Stimulated activated CD8-positive, alpha-beta memory T cell treated with anti-CD3 and anti-CD28 coated beads, Interleukin-2, amount 100 ng/mL, for 48 hours (primary cell): ENCODE measurements around the gene ING2.

Experiments used
- DNase-seq, 2 donors: peaks; one replicate each; pipeline ENCODE4 v3.0.0-alpha.2; 2020; ENCODE audit warnings: low read depth in 2 of 2

The ING2 gene

GRCh38 chr4:183499389-183499788 is 5.5 kb upstream of the ING2 start:
- DNase-seq = no peak

DNA sequence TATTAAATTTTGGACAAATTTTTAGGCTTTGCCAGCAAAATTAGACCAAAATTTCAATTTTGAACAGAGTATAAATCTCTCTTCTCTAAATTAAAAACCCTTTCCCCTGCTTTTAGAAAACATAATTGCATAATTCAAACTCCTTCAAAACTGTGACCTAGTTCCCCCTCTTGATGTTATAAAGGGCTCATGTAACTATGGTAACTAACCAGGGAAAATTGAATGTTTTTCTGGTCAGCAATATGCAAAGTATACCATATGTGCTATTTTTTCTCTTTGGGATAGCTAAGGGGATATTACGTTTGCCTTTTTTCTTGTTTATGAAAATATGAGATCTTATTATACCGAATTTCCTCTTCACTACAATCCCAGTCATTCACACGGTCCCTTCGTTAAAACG is 5.1 kb upstream of the ING2 start:
- DNase-seq = no peak

DNA sequence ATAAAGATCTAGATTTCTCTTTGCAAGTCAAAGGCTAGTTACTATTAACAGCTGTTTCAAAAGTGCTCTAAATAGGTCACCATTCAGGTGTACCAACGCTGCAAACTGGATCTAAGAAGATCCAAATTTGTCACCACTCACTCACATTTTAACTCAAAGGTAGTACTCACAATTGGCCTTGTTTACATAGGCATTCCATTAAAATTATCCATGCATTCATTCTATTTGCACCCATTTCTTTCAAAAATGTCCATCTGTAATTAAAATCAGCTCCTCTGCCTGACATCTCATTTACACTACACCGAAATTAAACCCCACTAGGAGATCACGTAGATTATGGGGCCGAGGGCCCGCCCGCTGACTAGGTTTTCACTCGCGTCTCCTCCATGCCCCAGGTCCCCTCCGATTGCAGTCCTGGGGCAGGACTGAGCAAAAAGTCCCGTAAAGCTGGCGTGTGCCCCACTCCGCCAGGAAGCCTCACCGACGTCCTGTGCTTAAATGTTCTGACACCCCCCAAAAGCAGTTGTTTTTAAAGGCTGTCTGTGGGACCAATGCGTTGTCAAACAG is 1.3 kb upstream of the ING2 start:
- no peak for DNase-seq

DNA sequence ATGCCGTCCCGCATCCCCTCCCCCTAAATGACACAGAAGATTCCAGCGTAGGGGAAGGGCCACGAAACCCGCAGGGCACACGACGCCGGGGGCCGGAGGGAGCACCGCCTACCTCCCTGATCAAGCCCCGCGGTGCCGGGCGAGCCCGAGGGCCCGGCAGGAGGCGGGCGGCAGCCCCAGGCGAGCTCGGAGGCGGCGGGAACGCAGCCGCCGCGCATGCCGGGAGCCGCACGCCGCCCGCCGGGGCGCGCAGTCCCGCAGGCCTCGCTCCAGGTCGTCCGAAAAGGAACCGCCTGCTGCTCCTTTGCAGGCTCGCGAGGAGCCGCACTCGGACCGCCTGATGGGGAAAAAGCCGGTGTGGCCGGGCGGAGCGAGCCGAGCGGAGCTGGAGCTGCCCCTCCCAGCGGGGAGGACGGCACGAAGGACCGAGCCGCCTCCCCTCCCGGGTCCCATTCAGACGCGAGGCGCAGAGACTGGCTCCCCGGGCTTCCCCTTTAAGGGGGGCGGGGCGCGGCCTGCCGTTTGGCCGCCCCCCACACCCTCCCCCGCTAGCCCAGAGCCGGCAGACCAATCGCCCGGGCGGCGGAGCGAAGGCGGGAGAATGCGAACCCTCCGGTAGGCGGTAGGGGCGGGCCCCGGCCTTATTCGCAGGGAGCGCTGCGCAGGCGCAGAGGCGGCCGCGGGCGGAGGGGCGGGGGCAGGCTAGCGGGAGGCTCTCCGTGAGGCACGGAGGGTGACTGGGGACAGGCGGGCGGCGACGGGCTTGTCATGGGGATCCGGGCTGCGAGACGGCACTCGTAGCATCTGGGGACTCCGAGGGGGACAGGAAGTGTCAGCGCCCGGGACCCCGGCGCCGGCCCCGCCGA is 561 bp upstream of the ING2 start:
- peak; percentile 99 to 100 for DNase-seq

DNA sequence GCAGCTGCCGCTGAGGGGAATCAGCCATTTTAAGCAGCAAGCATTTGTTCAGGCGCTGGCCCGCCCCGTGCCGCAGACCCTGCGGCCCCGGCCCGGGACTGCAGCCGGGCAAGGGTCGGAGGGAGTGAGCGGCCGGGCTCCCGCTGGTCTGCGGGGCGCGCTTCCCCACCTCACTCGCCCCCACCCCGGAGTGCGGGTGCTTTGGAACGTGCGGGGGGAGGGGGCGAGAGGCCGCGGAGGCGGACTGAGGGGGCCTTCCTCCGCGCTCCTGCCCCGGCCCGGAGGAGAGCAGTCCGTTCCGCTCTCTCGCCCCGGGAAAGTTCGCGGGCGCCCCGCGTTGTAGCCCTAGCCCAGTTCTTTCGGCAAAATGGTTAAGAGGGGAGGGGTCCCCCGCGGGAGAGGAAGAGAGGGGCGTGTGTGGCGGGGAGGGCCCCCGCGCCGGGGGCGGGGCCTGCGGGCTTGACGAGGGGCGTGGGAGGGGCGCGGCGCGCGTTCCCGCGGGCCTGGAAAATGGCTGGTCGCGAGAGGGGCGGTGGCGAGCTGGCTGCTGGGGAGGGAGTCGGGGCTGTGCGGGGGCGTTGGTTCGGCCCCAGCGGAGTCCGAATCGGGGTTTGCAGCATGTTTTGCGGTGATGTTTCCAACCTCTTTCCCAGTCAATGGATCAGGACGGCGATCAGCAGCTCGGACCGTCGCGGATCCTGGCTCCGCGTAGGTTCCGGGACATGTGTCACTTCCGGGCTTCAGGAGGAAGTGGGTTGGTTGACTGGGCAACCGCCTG is 942 bp downstream of the ING2 start:
- DNase-seq = peak; percentile 73 to 79

DNA sequence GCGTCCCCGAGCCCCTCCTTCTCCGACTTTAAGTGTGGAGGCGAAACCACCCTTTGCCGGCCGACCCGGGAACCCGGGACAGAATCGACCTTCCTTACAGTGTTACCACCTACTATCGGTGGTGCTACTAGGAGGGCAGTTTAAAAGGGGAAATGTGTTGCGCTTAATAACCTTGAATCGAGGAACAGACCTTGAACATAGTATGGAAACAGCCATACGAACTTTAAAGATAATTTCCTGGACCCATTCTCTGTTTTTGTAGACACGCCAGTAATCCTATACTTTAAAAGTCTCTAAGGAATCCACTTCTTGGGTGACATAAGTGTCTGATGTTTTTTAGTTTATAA is 1.5 kb downstream of the ING2 start:
- no peak for DNase-seq

DNA sequence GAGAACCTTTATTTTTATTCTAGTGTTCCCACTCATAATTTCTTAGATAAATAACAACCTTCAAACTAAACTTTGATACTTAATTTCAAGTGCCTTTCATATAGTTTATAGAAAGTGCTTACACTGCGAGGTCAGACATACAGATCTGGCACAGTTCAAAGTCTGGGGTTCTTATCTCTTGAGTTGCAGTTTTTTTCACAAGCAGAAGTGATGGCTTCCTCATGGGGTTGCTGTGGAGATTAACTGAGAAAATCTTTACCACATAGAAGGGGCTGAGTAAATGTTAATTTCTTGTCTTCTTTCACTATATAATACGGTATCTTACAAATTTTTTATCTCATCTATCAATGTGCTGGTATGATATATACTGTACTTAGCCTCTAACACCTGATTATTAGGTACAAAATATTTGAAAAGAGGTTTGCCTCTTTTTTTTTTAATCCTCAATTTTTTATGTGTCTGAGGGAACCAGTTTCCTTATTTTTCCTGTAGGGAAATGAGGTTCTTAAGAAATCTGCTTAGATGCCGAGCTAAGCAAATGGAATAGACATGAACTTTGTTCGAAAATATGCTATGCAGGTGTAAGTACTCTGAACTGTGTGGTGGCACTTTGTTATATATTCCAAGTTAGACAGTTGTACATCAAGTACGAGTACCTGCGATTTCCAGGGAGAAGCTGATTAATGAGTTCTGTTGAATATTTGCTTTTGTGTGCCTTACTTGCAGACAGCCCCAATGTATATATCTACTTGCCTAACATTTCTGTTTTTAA is 3.3 kb downstream of the ING2 start:
- DNase-seq = no peak

DNA sequence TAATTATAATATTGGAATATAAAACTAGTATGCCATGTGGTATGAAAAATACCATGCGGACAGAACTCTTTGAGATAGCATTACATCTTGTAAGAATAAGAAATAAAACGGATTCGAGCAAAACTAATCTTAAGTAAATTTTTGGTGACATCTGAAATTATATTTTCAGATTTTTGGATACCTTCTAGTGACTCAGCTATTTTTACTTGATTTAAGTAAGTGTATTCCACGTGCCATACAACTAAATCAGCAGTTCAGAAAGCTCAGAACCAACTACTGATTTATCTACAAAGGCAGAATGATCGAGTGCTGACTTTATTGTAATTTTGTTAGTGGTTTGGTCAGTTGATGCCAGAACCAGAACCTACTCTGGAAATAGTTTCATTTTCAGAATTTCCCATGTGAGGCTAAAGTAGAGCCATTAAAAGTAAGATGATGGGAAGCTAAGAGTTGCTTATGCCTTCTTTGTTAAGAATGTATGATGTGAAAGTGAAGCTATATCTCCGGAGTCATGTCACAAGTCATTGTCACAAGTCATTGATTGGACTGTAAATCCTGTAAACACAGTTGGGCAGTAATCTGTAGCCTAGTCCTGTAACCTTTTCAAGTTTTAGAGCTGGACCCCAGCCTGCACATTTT is 4.0 kb downstream of the ING2 start:
- no peak for DNase-seq

DNA sequence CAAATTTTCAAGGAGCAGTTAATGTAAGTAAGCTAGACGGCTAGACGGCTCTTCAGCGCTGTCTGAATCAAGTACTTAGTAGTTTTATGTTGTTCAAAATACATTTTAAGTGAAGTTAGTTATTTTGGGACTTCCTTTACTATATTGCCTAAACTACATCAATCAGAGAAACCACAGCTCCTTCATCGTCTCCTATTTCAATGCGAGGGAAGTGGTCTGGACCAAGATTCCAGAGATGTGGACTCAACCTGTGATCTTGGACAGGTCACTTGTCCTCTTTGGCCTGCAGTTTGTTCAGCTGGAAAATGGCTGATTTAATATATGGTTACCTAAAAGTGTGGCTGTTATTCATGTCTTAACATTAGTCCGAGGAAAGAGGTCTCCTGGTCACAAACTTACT is 10.6 kb downstream of the ING2 start:
- no peak for DNase-seq

DNA sequence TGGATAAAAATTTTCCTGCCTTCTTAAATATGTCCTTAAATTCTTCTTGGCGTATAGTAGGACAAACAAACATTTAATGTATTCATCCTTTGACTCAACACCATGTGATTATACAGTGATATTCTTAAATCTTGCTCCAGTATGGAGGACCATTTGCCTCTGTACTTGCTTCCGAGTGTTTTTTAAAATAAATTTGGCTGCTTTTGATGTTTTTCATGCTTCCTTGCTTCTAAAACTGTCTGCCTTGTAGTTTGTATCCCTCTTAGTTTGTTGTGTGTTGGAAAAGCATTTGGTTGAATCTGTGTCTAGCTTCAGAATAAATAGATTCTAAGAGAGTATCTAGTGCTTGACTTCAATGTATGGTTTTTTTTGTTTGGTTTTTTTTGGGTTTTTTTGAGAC is 12.3 kb downstream of the ING2 start:
- DNase-seq = no peak

- no peak for DNase-seq
These were observed 12.9 kb downstream of the ING2 start for GRCh38 chr4:183517781-183518180.

- DNase-seq = no peak
These were observed 18.0 kb downstream of the ING2 start for GRCh38 chr4:183522821-183523220.

GRCh38 chr4:183527326-183527725 is 22.5 kb downstream of the ING2 start:
- no peak for DNase-seq

DNA sequence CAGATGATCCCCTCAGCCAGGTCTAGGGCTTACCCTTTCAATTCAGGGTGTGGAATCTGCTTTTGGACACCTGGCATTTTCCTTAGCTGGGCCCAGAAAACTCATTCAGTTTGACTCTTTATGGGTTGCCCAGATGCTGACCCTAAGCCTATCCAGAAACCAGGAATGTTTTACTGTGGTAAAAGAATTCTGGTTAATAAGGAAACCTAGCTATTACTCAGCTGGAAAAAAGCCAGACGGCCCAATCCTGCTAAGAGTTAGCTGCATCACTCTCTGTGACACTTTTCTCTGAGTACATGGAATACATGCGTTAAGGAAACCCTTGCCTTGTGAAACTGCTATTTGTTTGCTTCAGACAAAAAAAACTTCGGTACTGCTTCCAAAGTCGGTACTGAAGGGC is 28.0 kb downstream of the ING2 start:
- no peak for DNase-seq

- DNase-seq = no peak
These were observed 28.8 kb downstream of the ING2 start for GRCh38 chr4:183533698-183534097.

- DNase-seq = no peak
These were observed 35.7 kb downstream of the ING2 start for GRCh38 chr4:183540410-183541009.

DNA sequence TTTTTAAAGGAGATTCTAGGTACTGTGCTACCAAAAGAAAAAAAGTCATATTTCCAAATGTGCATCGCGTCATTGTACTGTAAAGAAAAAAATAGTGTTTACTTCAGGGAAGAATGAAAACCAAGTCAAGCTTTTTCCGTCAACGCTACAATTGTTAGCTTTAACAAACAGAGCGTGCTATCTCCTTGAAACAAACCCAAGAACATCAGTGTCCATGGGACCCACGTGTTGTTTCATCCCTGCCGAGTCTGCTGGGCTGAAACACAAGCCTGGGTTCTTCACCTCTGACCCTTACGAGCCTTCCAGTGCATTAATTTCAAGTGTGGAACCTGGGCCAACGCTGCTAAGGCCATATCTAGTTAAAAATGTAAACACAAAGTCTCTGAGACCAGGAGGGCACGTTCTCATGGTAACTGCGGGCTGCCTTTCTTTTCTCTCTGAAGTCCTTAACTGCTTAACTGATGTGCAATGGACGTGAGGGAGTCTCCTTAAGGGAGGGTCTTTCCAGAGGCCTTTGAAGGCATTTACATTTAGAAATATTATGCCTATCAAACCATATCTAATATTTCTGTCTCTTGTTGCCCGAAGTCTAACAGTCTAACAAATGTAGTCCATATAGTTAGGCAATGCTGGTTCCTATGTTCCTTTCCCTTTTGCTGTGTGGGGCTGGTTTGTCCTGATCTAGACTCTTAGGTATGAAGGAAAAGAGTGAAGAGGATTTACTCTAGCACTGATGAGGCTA is 36.3 kb downstream of the ING2 start:
- no peak for DNase-seq

- no peak for DNase-seq
These were observed 36.8 kb downstream of the ING2 start for GRCh38 chr4:183541752-183542040.

DNA sequence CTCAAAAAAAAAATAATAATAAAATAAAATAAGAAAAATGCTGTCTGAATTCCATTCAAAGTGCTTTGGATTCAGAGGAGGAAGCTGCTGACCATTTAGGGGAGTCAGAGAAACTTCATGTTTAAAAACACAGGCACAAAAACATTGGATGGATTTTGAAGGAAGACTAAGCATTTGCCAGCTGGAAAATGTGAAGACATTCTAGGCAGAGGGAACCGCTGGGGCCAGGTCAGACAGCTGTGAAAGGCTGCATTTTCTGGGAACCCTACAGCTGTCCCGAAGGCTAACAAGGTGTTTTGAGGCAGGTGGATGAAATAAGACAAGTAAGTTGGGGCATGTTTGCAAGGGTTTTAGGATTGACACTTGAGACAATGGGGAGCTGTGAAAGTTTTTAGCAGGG is 38.6 kb downstream of the ING2 start:
- no peak for DNase-seq

DNA sequence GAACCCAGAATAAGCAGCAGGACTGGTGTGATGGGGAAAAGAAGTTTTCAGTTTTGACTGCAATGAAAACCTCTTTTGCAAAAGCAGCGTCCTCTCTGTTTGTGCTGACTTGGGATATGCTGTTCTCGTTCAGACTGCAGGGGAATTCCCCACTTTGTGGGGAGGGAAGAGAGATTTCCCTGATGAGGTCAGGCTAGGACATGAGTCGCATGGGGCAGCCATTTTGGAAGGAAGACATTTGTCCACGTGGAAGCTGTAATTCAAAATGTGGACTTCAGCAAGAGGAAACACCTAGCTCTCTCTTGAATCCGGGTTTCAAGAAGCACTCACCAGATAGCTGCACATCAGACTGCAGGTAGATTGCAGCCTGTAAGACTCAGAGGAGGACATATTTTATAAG is 39.3 kb downstream of the ING2 start:
- no peak for DNase-seq

GRCh38 chr4:183546376-183546775 is 41.5 kb downstream of the ING2 start:
- DNase-seq = no peak
